Colonic mucosa (tissue), 4 donors: Measurements from ENCODE around the gene GBA2. TPM values are rescaled to one million over a fixed set of nuclear protein-coding genes. Genes with fewer than 3 reads are reported as not detected.

ENCODE experiments used
- DNase-seq: peaks from one replicate; pipeline ENCODE4 v3.0.0-alpha.2; 2020
- H3K27ac ChIP-seq: fragments of 200-600 bp; one replicate; pipeline ENCODE4 v1.8.0; 2021
- H3K27me3 ChIP-seq: fragments of 200-600 bp; one replicate; pipeline ENCODE4 v1.8.0; 2021
- H3K36me3 ChIP-seq: fragments of 200-600 bp; one replicate; pipeline ENCODE4 v1.8.0; 2021
- H3K4me1 ChIP-seq: fragments of 200-600 bp; one replicate; pipeline ENCODE4 v1.8.0; 2021; ENCODE audit warnings: mild to moderate bottlenecking
- H3K4me3 ChIP-seq: fragments of 200-600 bp; one replicate; pipeline ENCODE4 v1.8.0; 2021
- H3K9ac ChIP-seq, 2 donors: one replicate each; pipeline ENCODE4 v1.7.0; 2013; ENCODE audit warnings: control low read depth in 2 of 2, low read depth in 2 of 2, low read length in 2 of 2
- H3K9me3 ChIP-seq: fragments of 200-600 bp; one replicate; pipeline ENCODE4 v1.8.0; 2021
- intact Hi-C: fragments of 100-400 bp; cut with DNase I; formaldehyde crosslinking; loops from one replicate; pipeline ENCODE4 v1.14.1; 2022
- total RNA-seq, 2 donors: library from RNA; stranded (reverse); fragmentation: NEBNext Ultra II Directional in 1 of 2; extraction: Animal tissue kit (Norgen Biotek cat#: 25700) in 1 of 2; gene quantifications; one replicate each; pipeline ENCODE4 v1.2.1, GENCODE V29; 2021
- TF ChIP-seq, protein P1 (sequence below): fragments of 200-600 bp; IDR thresholded peaks from one replicate; pipeline ENCODE4 v1.8.0; 2022; ENCODE audit warnings: antibody characterized with exemption, mild to moderate bottlenecking
- donor health status: healthy.
- donor health status: DM: no; HTN: no; CAD: no.
- donor health status: DM: no; HTN: no; CAD: no.

The GBA2 gene
- total RNA-seq, 2 donors from 2014 or later, result 127 to 157 TPM

DNA sequence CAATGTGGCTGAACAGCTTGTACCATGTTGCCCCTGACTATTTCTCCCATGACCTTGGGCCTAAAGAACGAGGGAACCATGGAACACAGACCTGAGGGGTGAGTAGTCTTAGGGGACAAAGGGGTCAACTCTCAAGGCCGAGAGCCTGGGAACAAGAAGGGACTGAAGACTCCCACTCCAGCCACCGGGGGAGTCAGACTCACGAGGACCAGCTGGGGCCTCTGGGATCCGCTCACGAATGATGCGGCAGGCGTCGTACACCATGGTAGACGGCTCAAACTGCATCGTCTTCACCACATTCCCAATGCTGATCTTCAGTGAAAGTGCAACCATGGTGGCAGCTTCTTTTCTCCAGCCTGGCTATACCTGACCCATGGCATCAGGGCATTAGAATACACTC is 23.7 kb downstream of the GBA2 start:
- Histone ChIP-seq H3K4me3 (no peak overlapping the region), H3K36me3 (peaks cover 34% of the 10 kb centered on the region), H3K9me3 (no peaks in the 10 kb centered on the region), H3K9ac (no peak overlapping the region), H3K4me1 (peaks cover 8% of the 10 kb centered on the region), H3K27me3 (no peaks in the 10 kb centered on the region), H3K27ac (no peak overlapping the region)
- intact Hi-C loops, result no loop called here
- TF ChIP-seq, protein P1, sequence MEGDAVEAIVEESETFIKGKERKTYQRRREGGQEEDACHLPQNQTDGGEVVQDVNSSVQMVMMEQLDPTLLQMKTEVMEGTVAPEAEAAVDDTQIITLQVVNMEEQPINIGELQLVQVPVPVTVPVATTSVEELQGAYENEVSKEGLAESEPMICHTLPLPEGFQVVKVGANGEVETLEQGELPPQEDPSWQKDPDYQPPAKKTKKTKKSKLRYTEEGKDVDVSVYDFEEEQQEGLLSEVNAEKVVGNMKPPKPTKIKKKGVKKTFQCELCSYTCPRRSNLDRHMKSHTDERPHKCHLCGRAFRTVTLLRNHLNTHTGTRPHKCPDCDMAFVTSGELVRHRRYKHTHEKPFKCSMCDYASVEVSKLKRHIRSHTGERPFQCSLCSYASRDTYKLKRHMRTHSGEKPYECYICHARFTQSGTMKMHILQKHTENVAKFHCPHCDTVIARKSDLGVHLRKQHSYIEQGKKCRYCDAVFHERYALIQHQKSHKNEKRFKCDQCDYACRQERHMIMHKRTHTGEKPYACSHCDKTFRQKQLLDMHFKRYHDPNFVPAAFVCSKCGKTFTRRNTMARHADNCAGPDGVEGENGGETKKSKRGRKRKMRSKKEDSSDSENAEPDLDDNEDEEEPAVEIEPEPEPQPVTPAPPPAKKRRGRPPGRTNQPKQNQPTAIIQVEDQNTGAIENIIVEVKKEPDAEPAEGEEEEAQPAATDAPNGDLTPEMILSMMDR, result no peak
- DNase-seq, result no peak

DNA sequence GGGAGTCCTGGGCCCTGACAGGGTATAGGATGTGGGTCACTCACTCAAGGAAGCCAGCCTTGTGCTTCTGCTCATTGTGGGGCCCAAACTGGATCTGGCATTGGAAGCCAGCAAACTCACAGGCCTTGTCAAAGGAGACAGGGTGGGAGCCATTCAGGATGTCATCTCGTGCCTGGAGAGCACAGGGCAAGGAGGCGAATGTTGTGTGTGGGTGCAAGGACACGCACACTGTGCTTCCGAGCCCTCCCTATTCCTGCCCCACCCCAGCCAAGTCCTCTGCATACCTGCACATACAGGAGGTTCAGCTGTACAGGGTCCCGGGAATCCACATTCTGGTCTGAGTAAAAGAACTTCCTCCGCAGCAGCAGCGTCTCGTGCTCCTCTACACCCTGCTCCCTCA is 25.1 kb downstream of the GBA2 start:
- Histone ChIP-seq H3K9me3 (no peaks in the 10 kb centered on the region), H3K27ac (no peak overlapping the region), H3K36me3 (peaks cover 47% of the 10 kb centered on the region), H3K4me1 (peaks cover 4% of the 10 kb centered on the region), H3K9ac (no peak overlapping the region), H3K27me3 (no peaks in the 10 kb centered on the region), H3K4me3 (no peak overlapping the region)
- no peak for DNase-seq
- TF ChIP-seq, protein P1, result no peak
- intact Hi-C loops, result no loop called here

DNA sequence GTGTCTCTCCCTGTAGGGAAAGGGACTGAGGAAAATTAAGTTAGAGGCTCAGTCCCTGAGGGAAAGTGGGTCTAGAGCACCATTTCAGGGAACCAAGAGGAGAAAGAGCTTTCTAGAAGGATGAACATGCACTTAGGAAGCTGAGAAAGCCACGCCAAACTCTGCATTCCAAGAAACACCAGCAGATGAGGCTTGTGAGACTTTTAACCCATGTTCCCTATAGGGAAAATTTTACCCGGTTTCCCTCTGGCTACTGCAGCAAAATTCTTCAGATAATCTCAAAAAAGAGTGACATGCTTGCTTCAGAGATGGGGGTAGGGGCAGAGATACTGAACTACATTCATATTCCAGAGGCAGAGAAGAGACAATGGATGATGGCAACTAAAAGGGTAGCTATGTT is 25.6 kb downstream of the GBA2 start:
- intact Hi-C loops, result no loop called here
- no peak for DNase-seq
- H3K4me3 ChIP-seq, result no peak overlapping the region
- peaks cover under 1% of the 10 kb centered on the region for H3K4me1 ChIP-seq
- peaks cover 50% of the 10 kb centered on the region for H3K36me3 ChIP-seq
- no peak overlapping the region for H3K9ac ChIP-seq
- TF ChIP-seq, protein P1, result no peak
- no peaks in the 10 kb centered on the region for H3K27me3 ChIP-seq
- no peak overlapping the region for H3K27ac ChIP-seq
- no peaks in the 10 kb centered on the region for H3K9me3 ChIP-seq

DNA sequence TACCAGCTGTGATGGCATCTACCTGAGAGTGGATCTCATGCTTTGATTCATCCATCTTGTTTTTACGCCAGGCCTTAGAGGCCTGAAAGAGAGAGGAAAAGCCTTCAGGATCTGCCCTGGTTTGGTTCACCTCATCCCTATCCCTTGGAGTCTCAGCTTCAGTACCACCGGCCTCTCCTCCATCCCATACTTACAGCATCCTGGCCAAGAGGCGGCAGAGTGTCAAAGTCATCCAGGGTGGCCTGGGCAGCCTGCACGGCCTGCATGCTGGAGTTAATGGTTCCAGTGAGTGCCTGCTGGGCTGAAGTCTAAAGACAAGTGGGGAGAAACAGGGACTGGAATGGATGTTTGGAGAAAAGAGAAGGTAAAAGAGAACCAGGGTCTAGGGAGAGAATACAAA is 29.5 kb downstream of the GBA2 start:
- Histone ChIP-seq H3K4me1 (no peaks in the 10 kb centered on the region), H3K36me3 (peaks cover 68% of the 10 kb centered on the region), H3K9ac (no peak overlapping the region), H3K4me3 (no peak overlapping the region), H3K27ac (no peak overlapping the region), H3K27me3 (no peaks in the 10 kb centered on the region), H3K9me3 (no peaks in the 10 kb centered on the region)
- TF ChIP-seq, protein P1, result no peak
- intact Hi-C loops, result no loop called here
- DNase-seq, result no peak

DNA sequence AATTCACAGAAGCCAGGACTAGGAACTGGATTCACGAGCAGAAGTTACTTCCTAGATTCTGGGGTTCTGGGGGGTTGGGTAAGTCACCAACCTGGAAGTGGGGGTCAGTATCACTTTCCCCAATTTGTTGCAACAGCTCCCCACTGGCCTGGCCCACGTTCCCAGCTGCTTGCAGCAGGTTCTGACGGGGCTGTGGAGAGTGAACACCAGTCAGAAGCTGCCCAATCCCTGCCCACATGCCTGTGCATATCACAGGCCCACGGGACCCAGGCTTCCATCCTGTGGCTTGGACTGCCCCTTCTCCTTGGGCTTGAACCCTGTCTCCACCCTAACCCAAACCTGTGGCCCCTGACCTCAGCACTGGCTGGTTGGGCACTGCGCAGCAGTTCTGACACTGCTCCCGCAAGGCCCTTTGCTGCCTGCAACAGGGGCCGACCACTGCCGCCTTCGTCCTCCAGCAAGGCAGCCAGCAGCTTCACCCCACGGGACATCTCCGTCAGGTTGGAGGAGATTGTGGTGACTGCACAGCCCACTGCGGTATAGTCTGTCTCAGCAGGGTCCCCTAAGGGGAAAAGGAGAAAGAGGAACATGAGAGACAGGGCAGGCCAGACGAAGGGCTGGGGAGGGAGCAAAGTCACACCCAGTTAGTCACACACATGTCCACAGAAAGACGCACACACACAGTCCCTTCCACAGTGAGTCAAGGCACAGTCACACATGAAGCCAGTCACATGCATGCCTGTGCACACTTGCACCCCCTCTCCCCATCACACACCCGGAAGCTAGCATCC is 30.1 kb downstream of the GBA2 start:
- Histone ChIP-seq H3K9ac (no peak overlapping the region), H3K27ac (no peak overlapping the region), H3K4me1 (no peaks in the 10 kb centered on the region), H3K36me3 (peaks cover 68% of the 10 kb centered on the region), H3K4me3 (no peak overlapping the region), H3K27me3 (no peaks in the 10 kb centered on the region), H3K9me3 (no peaks in the 10 kb centered on the region)
- intact Hi-C loops, result no loop called here
- TF ChIP-seq, protein P1, result no peak
- no peak for DNase-seq
